ENCODE measurements around the gene GSG1L.

DNA sequence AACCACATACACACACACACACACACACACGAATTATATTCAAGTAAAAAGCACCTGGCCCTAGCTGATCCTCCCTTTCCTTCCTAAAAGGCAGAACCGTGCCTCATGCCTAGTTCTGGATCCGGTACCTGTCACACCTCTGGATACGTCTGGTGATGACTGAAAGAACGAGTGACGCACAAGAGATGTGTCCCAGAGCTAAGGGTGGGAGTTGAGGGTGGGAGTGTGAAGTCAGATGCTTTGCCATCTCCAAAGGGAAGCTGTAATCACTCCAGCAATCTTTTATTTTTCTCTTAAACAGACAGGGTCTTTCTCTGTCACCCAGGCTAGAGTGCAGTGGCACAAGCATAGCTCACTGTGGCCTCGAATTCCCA lies 26.5 kb upstream of the GSG1L start:
- TF ChIP-seq, protein P1, sequence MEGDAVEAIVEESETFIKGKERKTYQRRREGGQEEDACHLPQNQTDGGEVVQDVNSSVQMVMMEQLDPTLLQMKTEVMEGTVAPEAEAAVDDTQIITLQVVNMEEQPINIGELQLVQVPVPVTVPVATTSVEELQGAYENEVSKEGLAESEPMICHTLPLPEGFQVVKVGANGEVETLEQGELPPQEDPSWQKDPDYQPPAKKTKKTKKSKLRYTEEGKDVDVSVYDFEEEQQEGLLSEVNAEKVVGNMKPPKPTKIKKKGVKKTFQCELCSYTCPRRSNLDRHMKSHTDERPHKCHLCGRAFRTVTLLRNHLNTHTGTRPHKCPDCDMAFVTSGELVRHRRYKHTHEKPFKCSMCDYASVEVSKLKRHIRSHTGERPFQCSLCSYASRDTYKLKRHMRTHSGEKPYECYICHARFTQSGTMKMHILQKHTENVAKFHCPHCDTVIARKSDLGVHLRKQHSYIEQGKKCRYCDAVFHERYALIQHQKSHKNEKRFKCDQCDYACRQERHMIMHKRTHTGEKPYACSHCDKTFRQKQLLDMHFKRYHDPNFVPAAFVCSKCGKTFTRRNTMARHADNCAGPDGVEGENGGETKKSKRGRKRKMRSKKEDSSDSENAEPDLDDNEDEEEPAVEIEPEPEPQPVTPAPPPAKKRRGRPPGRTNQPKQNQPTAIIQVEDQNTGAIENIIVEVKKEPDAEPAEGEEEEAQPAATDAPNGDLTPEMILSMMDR (IDR thresholded peaks at IDR 0.05; ENCODE audit: low read depth, low read length), result no peak
- TF ChIP-seq POLR2A (IDR thresholded peaks at IDR 0.05; ENCODE audit: extremely low read depth, insufficient read length), result no peak

All from NB4 (cell line).